GM21737 (cell line): ENCODE results near the gene MMEL1.

Experiments used
- ATAC-seq: cut with Tn5 transposase; IDR thresholded peaks from one replicate; pipeline ENCODE4 v1.9.1; 2021; ENCODE audit warnings: mild to moderate bottlenecking, moderate library complexity; ENCODE audit not compliant: unreplicated experiment

MMEL1 gene

GRCh38 chr1:2546515-2547209, 86.2 kb downstream of the MMEL1 start:
- ATAC-seq, result peak; percentile 37

- peak; percentile 33 for ATAC-seq
Measured at GRCh38 chr1:2545754-2546514, 86.9 kb downstream of the MMEL1 start.

- ATAC-seq, result no peak
Measured at GRCh38 chr1:2544875-2545640, 87.8 kb downstream of the MMEL1 start.

GRCh38 chr1:2544093-2544874, 88.5 kb downstream of the MMEL1 start:
- no peak for ATAC-seq

- ATAC-seq, result no peak
Measured at GRCh38 chr1:2543543-2544092, 89.2 kb downstream of the MMEL1 start.

GRCh38 chr1:2542246-2542915, 90.4 kb downstream of the MMEL1 start:
- ATAC-seq, result no peak

- no peak for ATAC-seq
Measured at GRCh38 chr1:2541619-2542245, 91.1 kb downstream of the MMEL1 start.

GRCh38 chr1:2540816-2541492, 91.9 kb downstream of the MMEL1 start:
- no peak for ATAC-seq
